ENCODE results near the gene LAMB1.
A peak's percentile ranks its signal among the peaks of the same experiment; 100 is the strongest.
"Not testable (repeated sequence)": the region's sequence is repeated elsewhere in the genome, so short reads cannot be mapped to it uniquely, and the experiment has no call there.

LAMB1 gene

DNA sequence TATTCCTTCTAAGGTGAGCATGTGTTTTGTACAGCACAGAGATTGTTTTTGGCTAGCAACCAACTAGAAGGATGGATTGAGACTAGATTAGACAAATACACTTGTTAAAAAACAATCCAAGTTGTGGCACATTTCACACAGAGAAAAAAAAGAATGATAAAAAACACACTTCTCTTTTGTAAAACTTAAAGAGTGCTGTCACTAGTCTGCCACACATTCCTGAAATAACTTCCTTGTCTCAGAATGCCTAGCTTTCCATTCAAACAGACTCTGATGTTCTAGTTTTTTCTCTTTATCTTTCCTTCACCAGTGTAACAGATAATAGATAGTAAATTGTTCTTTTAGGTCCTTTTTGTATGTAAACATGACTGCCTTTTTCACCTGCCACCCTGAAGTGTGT lies 100.6 kb downstream of the LAMB1 start:
- 0 out of 2 replicates have a peak, but pooled peaks cover 3% of the 10 kb centered on the region for H3K4me1 ChIP-seq
- H3K27me3 ChIP-seq, result no peaks in the 10 kb centered on the region
- peaks cover 58% of the 10 kb centered on the region for H3K36me3 ChIP-seq
- TF ChIP-seq, protein P1, sequence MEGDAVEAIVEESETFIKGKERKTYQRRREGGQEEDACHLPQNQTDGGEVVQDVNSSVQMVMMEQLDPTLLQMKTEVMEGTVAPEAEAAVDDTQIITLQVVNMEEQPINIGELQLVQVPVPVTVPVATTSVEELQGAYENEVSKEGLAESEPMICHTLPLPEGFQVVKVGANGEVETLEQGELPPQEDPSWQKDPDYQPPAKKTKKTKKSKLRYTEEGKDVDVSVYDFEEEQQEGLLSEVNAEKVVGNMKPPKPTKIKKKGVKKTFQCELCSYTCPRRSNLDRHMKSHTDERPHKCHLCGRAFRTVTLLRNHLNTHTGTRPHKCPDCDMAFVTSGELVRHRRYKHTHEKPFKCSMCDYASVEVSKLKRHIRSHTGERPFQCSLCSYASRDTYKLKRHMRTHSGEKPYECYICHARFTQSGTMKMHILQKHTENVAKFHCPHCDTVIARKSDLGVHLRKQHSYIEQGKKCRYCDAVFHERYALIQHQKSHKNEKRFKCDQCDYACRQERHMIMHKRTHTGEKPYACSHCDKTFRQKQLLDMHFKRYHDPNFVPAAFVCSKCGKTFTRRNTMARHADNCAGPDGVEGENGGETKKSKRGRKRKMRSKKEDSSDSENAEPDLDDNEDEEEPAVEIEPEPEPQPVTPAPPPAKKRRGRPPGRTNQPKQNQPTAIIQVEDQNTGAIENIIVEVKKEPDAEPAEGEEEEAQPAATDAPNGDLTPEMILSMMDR (IDR thresholded peaks at IDR 0.05; ENCODE audit: low read depth, low read length), result no peak
- H3K4me3 ChIP-seq (ENCODE audit: low read depth, low read length), result no peak overlapping the region
- DNase-seq, result no peak
- H3K9me3 ChIP-seq, result no peaks in the 10 kb centered on the region

DNA sequence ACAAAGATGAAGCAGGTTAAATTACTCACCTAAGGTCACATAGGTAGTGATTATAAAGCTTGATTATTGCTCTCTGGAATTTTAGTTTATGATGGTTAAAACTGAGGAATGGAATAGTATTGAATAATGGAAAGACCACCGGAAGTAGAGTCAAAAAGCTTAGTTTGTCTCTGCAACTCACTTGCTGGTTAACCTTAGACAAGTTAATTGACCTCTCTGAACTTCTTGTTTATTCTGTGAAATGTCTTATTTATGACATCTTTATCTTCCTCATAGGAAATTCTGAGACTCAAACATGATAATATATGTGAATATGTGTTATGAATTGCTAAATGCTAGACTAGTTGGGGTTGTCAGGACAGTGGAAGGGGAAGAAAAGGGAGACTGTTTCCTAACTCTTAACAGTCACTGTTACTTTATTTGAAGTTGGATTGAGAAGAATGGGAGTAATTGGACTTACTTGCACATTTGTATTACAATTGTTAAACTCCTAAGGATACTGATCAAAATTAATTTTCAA lies 102.4 kb downstream of the LAMB1 start:
- no peak for DNase-seq

DNA sequence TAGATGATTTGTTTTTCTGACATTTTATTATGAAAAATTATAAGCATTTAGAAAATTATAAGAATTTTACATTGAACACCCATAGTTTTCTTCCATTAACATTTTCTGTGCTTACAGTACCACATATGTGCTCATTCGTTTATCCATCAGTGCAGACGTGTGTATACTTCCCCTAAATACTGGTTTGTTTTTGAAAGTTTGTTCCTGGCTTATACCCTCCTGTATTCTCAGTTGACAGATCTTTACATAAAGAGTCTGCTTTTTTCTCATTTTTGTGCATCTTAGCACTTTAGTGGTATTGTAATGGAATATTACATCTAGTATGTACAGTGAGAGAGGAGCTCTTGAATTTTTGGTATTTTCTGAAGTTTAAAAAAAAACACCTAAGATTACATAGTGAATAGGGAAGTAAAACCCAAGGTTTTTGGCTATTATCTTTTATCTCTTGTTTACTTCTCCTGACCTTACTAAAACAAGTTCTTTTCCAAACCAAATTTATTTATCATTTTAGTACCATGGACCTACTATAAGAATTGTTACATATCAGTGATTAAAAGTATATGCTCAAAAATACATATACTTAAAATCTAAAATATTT lies 103.9 kb downstream of the LAMB1 start:
- Histone ChIP-seq H3K4me3 (ENCODE audit: low read depth, low read length) (no peak overlapping the region), H3K9me3 (no peaks in the 10 kb centered on the region), H3K4me1 (0 out of 2 replicates have a peak, but pooled peaks cover 3% of the 10 kb centered on the region), H3K36me3 (peaks cover 55% of the 10 kb centered on the region), H3K27me3 (no peaks in the 10 kb centered on the region)
- TF ChIP-seq, protein P1 (IDR thresholded peaks at IDR 0.05; ENCODE audit: low read depth, low read length), result no peak
- no peak for DNase-seq

More for the DNA sequence above, 102.4 kb downstream of the LAMB1 start:
- Histone ChIP-seq H3K27me3 (no peaks in the 10 kb centered on the region), H3K36me3 (peaks cover 55% of the 10 kb centered on the region), H3K4me1 (0 out of 2 replicates have a peak, but pooled peaks cover 3% of the 10 kb centered on the region), H3K4me3 (ENCODE audit: low read depth, low read length) (no peak overlapping the region), H3K9me3 (no peaks in the 10 kb centered on the region)
- TF ChIP-seq, protein P1 (IDR thresholded peaks at IDR 0.05; ENCODE audit: low read depth, low read length), result no peak

DNA sequence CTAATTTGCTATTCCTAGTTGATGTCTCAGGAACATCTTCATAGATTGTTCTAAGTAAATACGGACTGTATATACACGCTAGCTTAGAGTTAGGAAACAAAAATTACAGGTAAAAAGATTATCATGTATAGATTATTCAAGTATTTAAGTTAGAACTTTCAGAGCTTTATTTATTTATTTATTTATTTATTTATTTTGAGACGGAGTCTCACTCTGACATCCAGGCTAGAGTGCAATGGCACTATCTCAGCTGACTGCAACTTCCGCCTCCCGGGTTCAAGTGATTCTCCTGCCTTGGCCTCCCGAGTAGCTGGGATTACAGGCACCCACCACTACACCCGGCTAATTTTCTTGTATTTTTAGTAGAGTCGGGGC lies 110.6 kb downstream of the LAMB1 start:
- peak overlapping the region; percentile 96 for H3K4me3 ChIP-seq (ENCODE audit: low read depth, low read length)
- not testable (repeated sequence) for DNase-seq, H3K9me3 ChIP-seq, H3K4me1 ChIP-seq, H3K27me3 ChIP-seq
- H3K36me3 ChIP-seq, result peaks cover 39% of the 10 kb centered on the region

DNA sequence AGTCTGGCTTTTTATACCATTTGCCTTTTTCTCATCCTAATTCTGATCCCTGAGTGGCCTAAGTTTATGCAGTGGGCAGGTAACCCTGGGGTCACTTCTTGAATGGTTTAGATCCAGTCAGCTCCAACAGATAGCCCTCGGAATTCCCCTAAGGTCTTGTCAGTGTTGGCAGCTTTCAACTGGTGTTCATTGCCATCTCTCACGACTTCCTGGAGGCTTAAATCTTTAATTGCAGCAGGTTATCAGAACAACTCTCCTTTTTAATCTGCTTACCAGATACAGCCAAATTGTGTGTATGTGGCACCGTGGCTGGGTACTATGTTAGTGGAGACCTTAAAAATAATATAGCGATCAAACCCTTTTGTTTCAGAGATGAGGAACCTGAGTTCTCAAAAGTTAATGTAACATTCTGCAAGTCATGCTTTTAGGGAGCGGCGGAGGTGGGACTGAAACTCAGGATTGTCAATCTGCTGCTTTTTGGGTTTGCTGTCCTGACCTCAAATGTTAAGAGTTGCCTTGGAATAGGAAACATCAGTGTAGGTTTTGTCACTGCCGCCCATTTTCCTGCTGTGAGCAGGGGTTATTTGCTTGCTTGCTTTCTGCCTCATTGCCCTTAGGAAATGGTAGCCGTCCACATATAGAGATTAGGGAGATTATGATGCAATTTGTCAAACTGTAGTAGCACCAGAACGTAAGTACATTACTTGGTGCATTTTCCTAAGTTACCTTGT lies 111.2 kb downstream of the LAMB1 start:
- Histone ChIP-seq H3K4me1 (peaks cover 7% of the 10 kb centered on the region), H3K36me3 (peaks cover 33% of the 10 kb centered on the region), H3K27me3 (no peaks in the 10 kb centered on the region), H3K4me3 (ENCODE audit: low read depth, low read length) (peak overlapping the region; percentile 96), H3K9me3 (no peaks in the 10 kb centered on the region)
- DNase-seq, result no peak
- TF ChIP-seq, protein P1 (IDR thresholded peaks at IDR 0.05; ENCODE audit: low read depth, low read length), result no peak

DNA sequence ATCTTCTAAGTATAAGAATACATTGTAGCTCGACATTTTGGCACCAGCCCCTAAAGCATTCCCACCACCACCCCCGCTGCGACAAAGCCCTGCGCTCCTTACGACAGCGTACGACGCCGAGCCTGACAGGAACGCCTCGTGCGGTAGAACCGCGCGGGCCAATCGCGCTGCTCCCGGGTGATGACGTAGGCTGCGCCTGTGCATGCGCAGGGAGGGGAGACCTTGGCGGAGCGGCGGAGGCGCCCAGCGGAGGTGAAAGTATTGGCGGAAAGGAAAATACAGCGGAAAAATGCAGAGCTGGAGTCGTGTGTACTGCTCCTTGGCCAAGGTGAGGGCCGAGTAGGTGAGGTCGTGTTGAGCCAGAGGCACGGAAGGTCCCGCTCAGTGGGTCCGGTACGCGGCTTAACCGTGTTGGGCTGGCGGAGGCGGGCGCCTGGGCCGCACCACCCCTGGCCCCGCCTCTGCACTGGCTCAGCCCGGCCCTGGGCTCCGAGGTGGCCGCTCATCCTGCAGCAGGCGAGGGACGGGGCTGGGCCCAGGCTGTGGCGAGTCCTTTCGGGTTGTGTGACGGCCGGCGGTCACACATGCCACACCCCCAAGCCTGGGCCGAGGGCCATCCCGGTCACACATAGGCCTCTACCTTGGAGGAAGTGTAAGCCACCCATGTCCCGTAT lies 111.9 kb downstream of the LAMB1 start, which contains the start of gene DLD:
DLD (plus strand) TSS at position 222 of the 674 bp plus-strand sequence; CDS start at position 290, 68 bp downstream.
- Histone ChIP-seq H3K9me3 (no peaks in the 10 kb centered on the region), H3K4me3 (ENCODE audit: low read depth, low read length) (peak within 1 kb of the TSS; percentile 96), H3K27me3 (no peaks in the 10 kb centered on the region), H3K36me3 (peaks cover 30% of the 10 kb centered on the region), H3K4me1 (peaks cover 7% of the 10 kb centered on the region)
- TF ChIP-seq, protein P1 (IDR thresholded peaks at IDR 0.05; ENCODE audit: low read depth, low read length), result no peak
- peak; percentile 95 for DNase-seq

All from BE2C (cell line).